Kidney capillary endothelial cell (primary cell): Measurements from ENCODE around the gene SVBP.
"Not testable (repeated sequence)": the region's sequence is repeated elsewhere in the genome, so short reads cannot be mapped to it uniquely, and the experiment has no call there.

Source experiments
- DNase-seq: peaks from one replicate; pipeline ENCODE4 v3.0.0-alpha.2; 2018; ENCODE audit warnings: low spot score

SVBP gene

GRCh38 chr1:42841440-42842147 lies 24.4 kb upstream of the SVBP start:
- no peak for DNase-seq

GRCh38 chr1:42841010-42841409 lies 23.8 kb upstream of the SVBP start:
- DNase-seq: no peak

GRCh38 chr1:42838482-42839190 lies 21.4 kb upstream of the SVBP start:
- no peak for DNase-seq

- no peak for DNase-seq
Measured at GRCh38 chr1:42837709-42838108, 20.5 kb upstream of the SVBP start.

- no peak for DNase-seq
Measured at GRCh38 chr1:42835422-42835821, 18.2 kb upstream of the SVBP start.

GRCh38 chr1:42834803-42835202 lies 17.6 kb upstream of the SVBP start:
- DNase-seq: no peak

- no peak for DNase-seq
Measured at GRCh38 chr1:42833981-42834380, 16.8 kb upstream of the SVBP start.

- DNase-seq: no peak
Measured at GRCh38 chr1:42832641-42833240, 15.5 kb upstream of the SVBP start.

- no peak for DNase-seq
Measured at GRCh38 chr1:42831273-42831672, 14.1 kb upstream of the SVBP start.

GRCh38 chr1:42830631-42831030 lies 13.4 kb upstream of the SVBP start:
- no peak for DNase-seq

GRCh38 chr1:42825036-42825851 lies 8.0 kb upstream of the SVBP start:
- DNase-seq: no peak

- DNase-seq: no peak
Measured at GRCh38 chr1:42824481-42825035, 7.4 kb upstream of the SVBP start.

GRCh38 chr1:42822800-42823392 lies 5.7 kb upstream of the SVBP start:
- no peak for DNase-seq

- DNase-seq: no peak
Measured at GRCh38 chr1:42821690-42822089, 4.5 kb upstream of the SVBP start.

GRCh38 chr1:42820813-42821212 lies 3.6 kb upstream of the SVBP start:
- no peak for DNase-seq

GRCh38 chr1:42817976-42818375 lies 779 bp upstream of the SVBP start:
- no peak for DNase-seq

GRCh38 chr1:42817440-42817767 lies 207 bp upstream of the SVBP start:
- DNase-seq: no peak

- DNase-seq: peak; percentile 10
Measured at GRCh38 chr1:42815941-42816584, 1.1 kb downstream of the SVBP start.

GRCh38 chr1:42814815-42815214 lies 2.4 kb downstream of the SVBP start:
- not testable (repeated sequence) for DNase-seq

GRCh38 chr1:42807056-42807668 lies 10.0 kb downstream of the SVBP start:
- DNase-seq: no peak

GRCh38 chr1:42806593-42806992 lies 10.6 kb downstream of the SVBP start:
- DNase-seq: no peak
